ENCODE data around the gene ALDH6A1.

The ALDH6A1 gene

GRCh38 chr14:74062809-74063150 lies 21.5 kb downstream of the ALDH6A1 start:
- no peak for TF ChIP-seq CTCF (conservative IDR thresholded peaks at IDR 0.05; ENCODE audit: control insufficient read depth, insufficient read depth, low read depth, low read length)
- no peak overlapping the region for H3K4me3 ChIP-seq (ENCODE audit: control insufficient read depth, low read depth, low read length)
- no peak for DNase-seq (ENCODE audit: low read depth)

GRCh38 chr14:74049876-74050495 lies 34.3 kb downstream of the ALDH6A1 start:
- no peak overlapping the region for H3K4me3 ChIP-seq (ENCODE audit: control insufficient read depth, low read depth, low read length)
- no peak for TF ChIP-seq CTCF (conservative IDR thresholded peaks at IDR 0.05; ENCODE audit: control insufficient read depth, insufficient read depth, low read depth, low read length)
- DNase-seq (ENCODE audit: low read depth), result peak; percentile 6

GRCh38 chr14:74048281-74048680 lies 36.0 kb downstream of the ALDH6A1 start:
- no peak for TF ChIP-seq CTCF (conservative IDR thresholded peaks at IDR 0.05; ENCODE audit: control insufficient read depth, insufficient read depth, low read depth, low read length)
- no peak overlapping the region for H3K4me3 ChIP-seq (ENCODE audit: control insufficient read depth, low read depth, low read length)
- DNase-seq (ENCODE audit: low read depth), result no peak

GRCh38 chr14:74045522-74045921 lies 38.7 kb downstream of the ALDH6A1 start:
- H3K4me3 ChIP-seq (ENCODE audit: control insufficient read depth, low read depth, low read length), result no peak overlapping the region
- TF ChIP-seq CTCF (conservative IDR thresholded peaks at IDR 0.05; ENCODE audit: control insufficient read depth, insufficient read depth, low read depth, low read length), result no peak
- no peak for DNase-seq (ENCODE audit: low read depth)

GRCh38 chr14:74042296-74042695 lies 42.0 kb downstream of the ALDH6A1 start:
- no peak for TF ChIP-seq CTCF (conservative IDR thresholded peaks at IDR 0.05; ENCODE audit: control insufficient read depth, insufficient read depth, low read depth, low read length)
- no peak for DNase-seq (ENCODE audit: low read depth)
- H3K4me3 ChIP-seq (ENCODE audit: control insufficient read depth, low read depth, low read length), result no peak overlapping the region

GRCh38 chr14:74038020-74038859 lies 46.0 kb downstream of the ALDH6A1 start:
- TF ChIP-seq CTCF (conservative IDR thresholded peaks at IDR 0.05; ENCODE audit: control insufficient read depth, insufficient read depth, low read depth, low read length), result peak; percentile 58
- no peak overlapping the region for H3K4me3 ChIP-seq (ENCODE audit: control insufficient read depth, low read depth, low read length)
- DNase-seq (ENCODE audit: low read depth), result peak; percentile 66

Measured in fibroblast of mammary gland (primary cell).